HEK293T (cell line): ENCODE results near the gene TAS2R40.

Source experiments
- ARNT ChIP-seq: fragments of 450-650 bp; IDR thresholded peaks from 2 replicates; pipeline ENCODE4 v1.6.1; 2017; ENCODE audit warnings: mild to moderate bottlenecking
- BHLHE40 ChIP-seq: fragments of 450-650 bp; IDR thresholded peaks from 2 replicates; pipeline ENCODE4 v1.6.1; 2016; ENCODE audit warnings: mild to moderate bottlenecking, moderate library complexity, borderline replicate concordance
- ELF4 ChIP-seq: fragments of 450-650 bp; IDR thresholded peaks from 2 replicates; pipeline ENCODE4 v1.6.1; 2017; ENCODE audit warnings: antibody characterized with exemption
- FOXA1 ChIP-seq: fragments of 450-650 bp; IDR thresholded peaks from 2 replicates; pipeline ENCODE4 v1.6.1; 2016; ENCODE audit warnings: mild to moderate bottlenecking
- FOXK2 ChIP-seq: fragments of 450-650 bp; IDR thresholded peaks from 2 replicates; pipeline ENCODE4 v1.6.1; 2016; ENCODE audit warnings: mild to moderate bottlenecking
- FOXM1 ChIP-seq: fragments of 450-650 bp; IDR thresholded peaks from 2 replicates; pipeline ENCODE4 v1.6.1; 2017; ENCODE audit warnings: mild to moderate bottlenecking, borderline replicate concordance
- LEF1 ChIP-seq: fragments of 450-650 bp; IDR thresholded peaks from 2 replicates; pipeline ENCODE4 v1.6.1; 2017; ENCODE audit warnings: mild to moderate bottlenecking, borderline replicate concordance
- NFRKB ChIP-seq: fragments of 450-650 bp; IDR thresholded peaks from 2 replicates; pipeline ENCODE4 v1.6.1; 2016; ENCODE audit warnings: mild to moderate bottlenecking, moderate library complexity
- SP1 ChIP-seq: fragments of 450-650 bp; IDR thresholded peaks from 2 replicates; pipeline ENCODE4 v1.6.1; 2017
- SUZ12 ChIP-seq: fragments of 450-650 bp; IDR thresholded peaks from 2 replicates; pipeline ENCODE4 v1.6.1; 2016; ENCODE audit warnings: mild to moderate bottlenecking
- ZNF384 ChIP-seq: fragments of 450-650 bp; IDR thresholded peaks from 2 replicates; pipeline ENCODE4 v1.6.1; 2016

GRCh38 chr7:143243111-143243510 is 21.3 kb downstream of the TAS2R40 start:
- no peak for TF ChIP-seq LEF1
- no peak for TF ChIP-seq ZNF384
- no peak for TF ChIP-seq ARNT
- TF ChIP-seq SUZ12 = no peak
- no peak for TF ChIP-seq ELF4
- TF ChIP-seq FOXA1 = no peak
- no peak for TF ChIP-seq SP1
- no peak for TF ChIP-seq BHLHE40
- TF ChIP-seq FOXM1 = no peak
- no peak for TF ChIP-seq NFRKB
- TF ChIP-seq FOXK2 = no peak
